ENCODE data around the gene SOS2.

Gene SOS2

DNA sequence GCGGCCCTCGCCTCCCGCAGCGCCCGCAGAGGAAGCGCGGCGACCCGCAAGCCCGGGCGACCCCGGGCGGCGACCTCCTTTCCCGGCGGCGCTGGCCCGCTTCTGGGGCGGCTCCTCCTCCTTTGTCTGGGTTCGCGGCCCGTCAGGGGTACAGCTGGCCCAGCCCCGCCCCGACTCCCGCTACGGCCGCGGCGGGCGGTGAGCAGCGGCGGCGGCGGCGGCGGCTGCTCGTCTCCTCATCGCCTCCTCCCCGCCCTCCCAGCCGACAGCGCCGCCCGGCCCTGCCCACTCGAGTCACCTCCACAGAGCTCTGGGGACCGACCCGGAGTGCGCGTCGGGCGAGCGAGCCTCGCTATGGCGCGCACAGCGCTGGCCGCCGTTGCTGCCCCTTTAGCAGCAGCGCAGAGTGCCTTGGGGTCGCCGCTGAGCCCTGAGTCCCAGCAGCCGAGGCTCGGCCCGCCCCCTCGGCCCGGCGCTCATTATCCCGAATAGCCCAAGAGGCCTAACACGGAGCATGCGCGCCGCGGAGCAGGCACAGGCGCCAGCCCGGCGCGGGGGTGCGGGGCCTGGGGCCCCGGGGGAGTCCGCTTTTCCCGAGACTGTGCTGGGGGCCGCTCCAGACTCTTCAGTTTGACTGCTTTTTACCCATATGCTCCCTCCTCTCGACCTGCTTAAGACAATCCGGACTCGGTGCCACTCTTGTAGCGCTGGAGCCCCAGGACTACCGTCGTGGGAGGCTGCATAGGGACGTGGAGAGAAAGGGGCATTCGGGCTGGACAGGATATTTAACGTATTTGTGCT lies at the start of gene SOS2:
TSS of gene SOS2 (minus strand) at position 104 of the 801 bp plus-strand sequence. CDS start 295 bp downstream, outside the sequence.
- in situ Hi-C loops (cut with MboI; ENCODE audit: low sequenced_read_pairs), result no loop called here

DNA sequence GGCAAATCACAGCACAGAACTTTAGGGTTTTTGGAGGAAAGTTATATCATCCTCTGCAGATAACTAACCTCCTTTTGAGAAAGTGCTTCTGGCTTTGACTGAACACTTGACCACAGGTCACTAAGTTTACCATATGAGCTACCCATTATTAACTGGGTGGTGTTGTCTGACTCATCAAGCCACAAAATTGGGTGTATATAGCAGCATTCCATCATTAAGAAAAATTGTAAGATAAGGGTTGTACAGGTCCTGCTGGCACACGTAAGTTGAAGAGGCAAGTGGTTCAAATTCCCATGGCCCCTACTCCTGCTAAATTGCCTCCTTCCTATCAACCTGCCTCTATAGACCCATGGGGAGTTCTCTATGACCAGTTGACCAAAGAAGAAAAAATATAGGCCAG lies 41.1 kb upstream of the SOS2 start:
- in situ Hi-C loops (cut with MboI; ENCODE audit: low sequenced_read_pairs), result no loop called here

DNA sequence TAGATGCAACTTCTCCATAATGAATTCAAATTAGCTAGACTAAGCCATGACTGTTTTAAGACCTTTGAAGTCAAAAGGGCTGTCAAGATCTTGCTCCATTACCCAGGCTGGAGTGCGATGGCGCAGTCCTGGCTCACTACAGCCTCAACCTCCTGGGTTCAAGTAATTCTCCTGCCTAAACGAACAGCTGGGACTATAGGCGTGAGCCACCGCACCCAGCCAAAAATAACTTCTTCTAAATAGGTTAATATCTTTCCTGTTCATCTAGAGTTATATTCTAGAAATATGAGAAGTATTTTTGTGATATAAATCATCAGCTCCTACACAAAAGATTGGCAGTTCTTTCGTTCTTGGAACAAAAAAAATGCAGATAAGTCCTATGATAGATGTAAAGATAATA lies 39.6 kb upstream of the SOS2 start:
- in situ Hi-C loops (cut with MboI; ENCODE audit: low sequenced_read_pairs), result no loop called here

DNA sequence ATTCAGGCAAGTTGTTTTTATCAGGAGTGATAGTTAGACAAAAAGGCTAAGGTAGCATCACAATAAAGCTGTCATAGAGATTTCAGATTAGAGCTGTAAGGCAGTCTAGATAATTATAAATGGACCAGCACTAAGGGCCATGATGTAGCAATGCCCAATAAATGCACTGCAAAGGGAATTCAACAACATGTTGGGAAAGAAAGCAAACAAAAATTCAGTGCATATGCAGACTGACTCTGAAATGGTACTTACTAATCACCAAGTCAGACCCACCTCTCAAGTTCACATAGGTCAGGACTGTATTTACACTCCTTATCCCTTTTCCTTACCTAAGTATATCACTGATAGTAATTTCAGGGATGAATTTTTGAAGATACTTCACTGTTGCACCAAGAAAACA lies 33.7 kb upstream of the SOS2 start:
- in situ Hi-C loops (cut with MboI; ENCODE audit: low sequenced_read_pairs), result no loop called here

DNA sequence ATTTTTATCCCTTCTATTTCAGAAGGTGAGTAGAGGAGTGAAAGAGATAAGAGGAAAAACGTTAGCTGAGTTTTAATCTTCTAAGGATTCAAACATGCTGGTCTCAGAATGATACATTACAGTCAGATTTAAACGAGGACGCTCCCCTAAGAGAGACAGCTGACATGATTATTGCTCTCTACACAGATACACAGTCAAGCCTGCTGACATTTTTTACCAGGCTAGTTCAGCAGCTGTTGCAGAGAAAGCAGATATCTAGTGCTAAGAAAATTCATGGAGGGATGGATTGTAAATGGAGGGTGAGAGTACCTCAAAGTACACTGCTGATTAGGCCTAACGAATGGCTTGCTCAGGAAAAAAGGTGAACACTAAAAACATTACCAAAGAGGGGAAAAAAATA lies 31.9 kb upstream of the SOS2 start:
- in situ Hi-C loops (cut with MboI; ENCODE audit: low sequenced_read_pairs), result no loop called here

DNA sequence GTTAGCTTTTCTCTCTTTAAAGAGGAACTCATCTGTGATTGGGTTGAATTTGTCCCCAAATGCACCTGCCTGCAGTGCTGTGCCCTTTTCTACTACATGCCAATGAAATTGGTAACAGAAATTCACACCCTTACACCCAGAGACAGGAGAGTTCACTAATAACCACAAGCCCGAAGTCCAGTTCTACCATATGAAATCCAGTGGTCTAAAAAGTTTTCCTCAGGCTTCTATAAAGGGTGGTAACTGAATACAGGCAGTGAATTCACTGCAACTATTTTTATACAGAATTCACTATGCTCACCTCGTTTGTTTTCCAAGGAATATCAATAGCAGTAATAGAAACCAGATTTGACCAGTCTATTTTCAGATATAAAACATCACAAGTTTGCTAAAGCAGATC lies 31.5 kb upstream of the SOS2 start:
- in situ Hi-C loops (cut with MboI; ENCODE audit: low sequenced_read_pairs), result no loop called here

DNA sequence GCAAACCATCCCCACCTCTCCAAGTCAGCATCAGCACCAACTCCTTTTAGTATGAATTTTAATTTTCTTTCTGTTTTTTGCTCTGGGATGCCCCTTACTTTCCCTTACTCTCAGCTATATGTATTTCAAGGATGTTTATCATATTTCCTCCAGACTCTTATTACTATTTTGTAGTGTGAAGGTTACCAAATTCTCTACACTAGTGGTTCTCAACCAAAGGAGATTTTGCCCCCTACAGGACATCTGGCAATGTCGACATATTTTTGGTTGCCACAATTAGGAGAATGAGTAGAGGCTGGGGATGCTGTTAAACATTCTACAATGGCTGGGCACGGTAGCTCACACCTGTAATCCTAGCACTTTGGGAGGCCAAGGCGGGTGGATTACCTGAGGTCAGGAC lies 29.1 kb upstream of the SOS2 start:
- in situ Hi-C loops (cut with MboI; ENCODE audit: low sequenced_read_pairs), result no loop called here

DNA sequence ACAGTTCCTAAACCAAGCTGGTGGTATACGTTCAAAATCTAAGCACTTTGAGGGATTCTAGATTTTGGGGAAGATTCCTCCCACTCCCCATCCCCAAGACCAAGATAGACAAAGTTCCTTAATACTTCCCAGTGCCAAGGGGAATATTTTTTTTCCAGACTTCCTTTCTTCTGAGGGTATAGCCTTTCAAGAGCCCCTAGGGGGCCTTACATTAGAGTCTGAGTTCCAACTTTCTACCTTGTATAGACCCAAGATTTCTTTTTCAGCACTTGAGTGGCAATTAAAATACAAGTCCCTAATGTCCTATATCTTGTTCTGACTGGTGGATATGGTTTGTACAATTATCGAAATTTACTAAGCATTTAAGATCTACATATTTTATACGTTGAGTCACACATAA lies 28.7 kb upstream of the SOS2 start:
- in situ Hi-C loops (cut with MboI; ENCODE audit: low sequenced_read_pairs), result no loop called here

DNA sequence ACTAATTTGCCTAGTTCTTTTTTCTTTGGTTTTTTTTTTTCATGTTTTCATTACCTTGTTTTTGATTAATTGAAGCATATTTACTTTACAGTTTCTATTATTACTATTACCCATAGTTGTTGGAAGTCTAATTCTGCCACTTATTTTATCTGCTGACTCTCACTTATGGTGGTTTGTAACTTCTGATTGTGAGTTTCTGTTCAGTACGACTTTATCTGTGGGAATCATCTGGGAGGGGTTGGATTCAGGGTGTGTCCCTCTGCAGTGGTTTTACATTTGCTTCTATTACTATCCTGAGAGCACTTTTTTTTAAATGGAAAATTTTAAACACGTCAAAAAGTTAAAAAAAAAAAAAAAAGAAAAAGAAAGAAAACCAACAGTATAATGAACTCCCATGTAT lies 26.4 kb upstream of the SOS2 start:
- in situ Hi-C loops (cut with MboI; ENCODE audit: low sequenced_read_pairs), result no loop called here

DNA sequence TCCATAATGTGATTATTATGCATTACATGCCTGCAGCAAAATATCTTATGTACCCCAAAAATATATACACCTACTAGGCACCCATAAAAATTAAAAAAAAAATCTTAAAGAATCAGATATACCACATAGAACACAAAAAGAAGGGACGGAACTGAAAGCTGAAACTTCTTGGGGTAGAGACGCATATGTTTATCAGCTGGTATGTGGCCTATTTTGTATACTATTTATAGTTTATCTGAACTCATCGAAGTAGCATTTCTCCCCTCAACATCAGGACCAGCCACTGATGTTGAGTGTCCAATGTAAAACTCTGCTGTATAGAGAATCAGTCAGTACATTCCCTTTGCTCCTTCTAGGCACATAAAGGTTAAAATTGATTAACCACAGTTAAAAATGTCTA lies 22.9 kb upstream of the SOS2 start:
- in situ Hi-C loops (cut with MboI; ENCODE audit: low sequenced_read_pairs), result no loop called here

DNA sequence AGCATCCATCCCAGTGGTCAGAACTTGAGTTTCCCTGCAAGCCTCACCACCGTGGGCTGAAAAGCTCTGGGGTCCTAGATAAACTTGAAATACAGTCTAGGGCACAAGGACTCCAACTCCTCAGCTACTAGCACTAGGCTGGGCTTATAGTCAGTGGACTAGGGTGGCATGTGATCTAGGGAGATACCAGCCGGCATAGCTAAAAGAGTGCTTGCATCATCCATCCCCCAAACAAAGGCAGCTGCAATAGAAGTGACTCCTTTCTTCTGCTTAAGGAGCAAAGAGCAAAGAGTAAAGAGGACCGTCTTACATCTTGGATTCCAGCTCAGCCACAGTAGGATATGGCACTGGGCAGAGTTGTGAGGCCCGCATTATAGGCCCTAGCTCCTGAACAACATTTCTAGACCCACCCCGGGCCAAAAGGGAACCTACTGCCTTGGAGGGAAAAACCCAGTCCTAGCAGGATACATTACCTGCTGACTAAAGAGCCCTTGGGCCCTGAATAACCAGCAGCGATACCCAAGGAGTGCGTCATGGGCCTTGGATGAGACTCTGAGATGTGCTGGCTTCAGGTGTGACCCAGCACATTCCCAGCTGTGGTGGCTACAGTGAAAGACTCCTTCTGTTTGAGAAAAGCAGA lies 17.9 kb upstream of the SOS2 start:
- in situ Hi-C loops (cut with MboI; ENCODE audit: low sequenced_read_pairs), result no loop called here

DNA sequence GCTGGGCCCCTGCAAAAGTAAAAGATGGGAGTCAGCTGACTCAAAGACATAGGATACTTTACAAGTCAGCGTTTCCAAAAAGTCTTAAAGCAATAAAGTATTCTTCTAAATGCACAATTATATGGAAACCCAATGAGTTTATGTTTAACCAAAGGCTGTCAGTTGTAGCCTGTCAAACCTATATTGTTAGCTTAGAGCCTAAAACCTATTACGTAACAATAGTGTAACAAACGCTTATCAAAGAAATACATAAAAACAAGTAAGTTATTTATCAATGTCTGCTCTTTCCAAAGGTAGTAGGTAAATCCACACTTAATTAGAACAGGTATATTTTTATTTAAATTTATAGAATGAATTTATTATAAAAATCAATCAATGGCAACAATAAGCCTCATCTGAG lies 15.9 kb upstream of the SOS2 start:
- in situ Hi-C loops (cut with MboI; ENCODE audit: low sequenced_read_pairs), result no loop called here

DNA sequence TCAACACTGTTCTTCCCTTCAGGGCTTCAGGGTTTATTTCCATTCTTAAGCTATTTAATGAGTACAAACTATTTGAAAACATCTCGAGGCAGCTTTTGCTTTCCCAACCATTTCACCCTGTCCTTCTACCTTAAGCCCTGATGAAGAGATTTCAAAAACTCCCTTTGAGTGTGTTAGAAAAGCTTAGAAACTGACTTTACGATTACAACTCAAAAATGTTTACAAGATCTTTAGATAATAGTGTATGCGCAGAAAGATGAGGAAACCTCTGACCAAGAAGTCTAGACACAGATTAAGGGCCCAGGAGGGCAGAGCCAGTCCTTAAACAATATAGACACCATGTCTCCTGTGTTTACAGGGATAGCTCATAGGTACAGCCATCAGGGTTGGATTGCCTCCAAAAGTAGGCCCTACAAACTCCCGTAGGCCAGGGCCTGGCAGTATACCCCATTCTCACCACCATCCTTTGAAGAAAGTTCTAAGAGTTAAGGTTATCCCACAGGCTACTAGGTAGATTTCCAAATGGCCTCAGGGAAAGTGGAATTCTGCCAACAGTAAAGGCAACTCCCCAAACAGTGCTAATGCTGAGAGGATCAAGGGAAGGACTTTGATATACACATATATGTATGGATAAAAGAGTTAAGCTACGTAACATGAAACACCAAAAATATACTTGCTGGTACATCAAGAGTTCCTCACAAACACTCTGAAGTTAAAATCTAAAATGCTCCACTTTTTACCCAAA lies 11.4 kb upstream of the SOS2 start:
- in situ Hi-C loops (cut with MboI; ENCODE audit: low sequenced_read_pairs), result no loop called here

DNA sequence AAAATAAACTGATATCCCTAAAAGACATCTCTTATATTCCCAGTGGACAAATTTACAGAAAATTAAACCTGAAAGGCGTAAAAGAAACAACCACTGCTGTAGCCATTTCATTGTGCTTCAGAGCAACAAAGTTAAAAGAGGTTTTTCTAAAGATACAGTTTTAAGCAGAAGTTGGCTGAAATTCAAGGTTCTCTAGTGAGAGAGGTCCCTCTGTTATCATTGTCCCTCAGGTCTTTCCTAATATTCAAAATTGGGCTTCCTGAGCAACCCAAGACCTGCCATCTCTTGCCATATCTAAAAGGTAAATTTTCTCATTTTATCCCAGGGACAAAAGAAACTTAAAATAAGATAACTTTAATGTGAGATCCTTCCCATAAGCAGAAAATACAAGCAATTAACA lies 10.7 kb upstream of the SOS2 start:
- in situ Hi-C loops (cut with MboI; ENCODE audit: low sequenced_read_pairs), result no loop called here

DNA sequence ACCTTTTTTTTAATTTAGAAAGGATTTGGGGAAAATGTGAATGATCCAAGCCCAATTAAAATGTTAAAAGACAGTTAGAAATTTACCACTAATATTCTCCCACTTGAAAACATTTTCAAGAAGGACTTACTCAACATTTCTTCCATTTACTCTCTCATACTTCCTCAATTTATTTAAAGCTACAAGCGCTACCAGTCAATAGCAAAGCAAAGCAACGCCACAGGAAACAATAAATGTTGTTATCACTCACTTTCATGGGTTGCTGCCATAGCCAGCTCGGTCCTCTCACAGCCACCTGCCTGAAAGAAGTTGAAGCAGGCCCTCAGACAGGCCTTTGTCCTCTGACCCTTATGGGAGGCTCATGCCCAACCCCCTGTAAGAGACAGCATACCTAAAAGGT lies 6.0 kb upstream of the SOS2 start:
- in situ Hi-C loops (cut with MboI; ENCODE audit: low sequenced_read_pairs), result no loop called here

DNA sequence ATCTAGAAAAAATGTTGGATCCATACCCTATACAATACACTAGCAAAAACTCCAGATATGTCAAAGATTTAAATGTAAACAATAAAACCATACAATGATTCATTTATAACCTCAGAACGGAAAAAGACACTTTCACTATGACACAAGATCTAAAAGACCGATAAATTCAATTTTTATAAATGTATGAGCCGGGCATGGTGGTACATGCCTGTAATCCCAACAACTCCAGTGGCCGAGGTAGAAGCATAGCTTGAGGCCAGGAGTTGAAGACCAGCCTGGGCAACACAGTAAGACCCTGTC lies 2.5 kb upstream of the SOS2 start:
- in situ Hi-C loops (cut with MboI; ENCODE audit: low sequenced_read_pairs), result no loop called here

DNA sequence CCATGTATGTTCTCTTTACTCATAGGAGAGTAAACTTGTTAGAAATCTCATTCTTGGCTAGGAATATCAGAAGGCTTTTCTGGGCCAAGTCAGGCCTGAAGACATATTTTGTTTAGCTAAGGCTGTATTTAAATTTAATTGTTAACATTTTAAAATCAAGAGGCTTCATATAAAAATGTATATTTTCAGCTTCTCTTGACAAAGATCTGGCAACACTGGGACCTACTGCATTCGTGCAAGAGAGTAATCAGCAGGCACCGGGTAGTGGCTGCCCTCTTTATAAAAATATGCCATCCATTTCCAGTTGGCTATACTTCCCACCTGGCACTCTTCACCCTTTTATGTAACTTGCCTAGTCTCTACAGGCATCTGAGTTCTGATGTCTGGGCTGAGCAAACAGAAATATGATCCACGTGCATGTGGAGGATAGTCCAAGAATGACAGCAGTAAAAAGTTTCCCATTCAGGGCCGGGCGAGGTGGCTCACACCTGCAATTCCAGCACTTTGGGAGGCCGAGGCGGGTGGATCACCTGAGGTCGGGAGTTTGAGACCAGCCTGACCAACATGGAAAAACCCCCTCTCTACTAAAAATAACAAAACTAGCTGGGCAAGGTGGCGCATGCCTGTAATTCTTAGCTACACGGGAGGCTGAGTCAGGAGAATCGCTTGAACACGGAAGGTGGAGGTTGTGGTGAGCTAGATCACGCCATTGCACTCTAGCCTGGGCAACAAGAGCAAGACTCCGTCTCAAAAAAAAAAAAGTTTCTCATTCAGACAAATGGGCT lies 2.0 kb upstream of the SOS2 start:
- in situ Hi-C loops (cut with MboI; ENCODE audit: low sequenced_read_pairs), result no loop called here

DNA sequence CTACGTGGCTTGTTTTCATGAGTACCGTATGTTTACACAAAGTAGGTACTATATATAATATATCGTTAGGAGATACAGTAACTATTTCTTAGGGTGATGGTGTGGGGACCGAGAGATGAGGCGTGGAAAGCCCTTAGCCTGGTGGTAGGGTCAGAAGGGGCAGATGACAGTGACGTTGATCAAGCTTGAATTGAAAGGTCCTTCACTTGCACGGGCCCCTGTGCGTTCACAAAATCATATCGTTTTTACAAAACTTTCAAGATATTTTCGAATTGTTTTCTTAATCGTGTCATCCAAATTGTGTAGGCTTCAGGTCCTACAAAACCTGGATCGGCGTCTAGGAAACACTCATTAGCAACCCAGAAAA lies 881 bp upstream of the SOS2 start:
- in situ Hi-C loops (cut with MboI; ENCODE audit: low sequenced_read_pairs), result no loop called here

DNA sequence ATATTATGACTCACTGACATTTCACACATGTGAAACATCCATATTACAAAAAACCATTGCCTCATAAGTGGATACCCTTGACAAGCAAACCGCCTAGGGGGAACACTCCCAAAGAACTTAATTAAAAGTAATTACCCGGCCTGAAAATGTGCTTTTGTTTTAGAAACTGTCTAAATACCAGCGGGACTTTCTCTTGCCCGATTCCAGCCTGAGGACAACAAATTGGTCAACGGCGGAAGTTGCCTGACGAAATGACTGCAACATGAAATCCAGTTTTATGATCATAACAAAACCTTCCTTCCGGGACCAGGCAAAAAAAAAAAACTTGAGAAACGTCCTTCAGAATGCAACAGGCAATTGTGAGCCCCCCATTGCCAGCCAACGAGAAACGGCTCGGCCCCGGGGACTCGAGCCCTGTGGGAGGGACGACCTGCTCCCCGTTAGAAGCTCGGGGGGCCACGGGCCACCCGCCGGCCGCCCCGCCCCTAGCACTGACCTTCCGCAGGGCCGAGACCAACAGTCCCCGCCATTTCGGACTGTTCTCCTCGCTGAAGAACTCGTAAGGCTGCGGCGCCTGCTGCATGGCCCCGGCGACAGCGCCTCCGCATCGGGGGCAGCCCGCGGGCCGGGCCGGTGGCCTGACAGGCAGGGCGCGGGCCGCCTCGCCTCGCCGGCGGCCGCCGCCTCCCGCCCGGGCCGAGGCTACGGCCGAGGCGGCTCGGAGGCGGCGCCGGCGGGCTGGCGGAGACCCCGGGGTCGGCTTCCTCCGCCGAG lies 490 bp downstream of the SOS2 start:
- in situ Hi-C loops (cut with MboI; ENCODE audit: low sequenced_read_pairs), result no loop called here

DNA sequence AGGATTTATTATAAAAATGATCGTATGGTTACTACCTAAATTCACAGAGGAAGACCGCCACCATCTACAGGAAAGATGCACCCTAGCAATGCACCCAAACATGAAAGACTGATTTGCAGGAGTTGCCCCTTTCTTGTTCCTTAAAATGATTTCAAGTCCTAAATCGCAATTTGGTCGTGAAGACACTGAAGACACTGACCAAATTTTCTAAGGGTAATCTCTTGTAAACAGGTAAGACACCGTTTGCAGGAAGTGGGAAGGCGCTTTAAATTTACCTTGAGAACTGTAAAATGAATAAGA lies 1.0 kb downstream of the SOS2 start:
- in situ Hi-C loops (cut with MboI; ENCODE audit: low sequenced_read_pairs), result no loop called here

DNA sequence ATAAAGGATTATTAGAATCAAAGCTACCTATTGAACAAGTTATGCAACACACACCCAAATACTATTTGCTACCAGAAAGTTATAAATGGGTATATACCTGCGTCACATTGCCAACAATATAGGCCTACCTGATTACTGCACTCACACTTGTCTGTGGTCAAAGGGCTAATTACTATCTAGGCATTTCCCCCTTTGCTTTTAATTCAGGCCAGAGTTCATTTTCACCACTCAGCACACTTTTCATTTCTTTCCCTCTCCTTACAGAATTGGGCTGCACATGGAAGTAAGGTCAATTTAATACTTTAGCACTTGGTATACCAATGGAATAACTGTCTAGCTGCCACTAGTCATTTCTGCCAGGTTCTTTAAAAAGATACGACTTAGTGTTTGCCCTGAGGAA lies 1.7 kb downstream of the SOS2 start:
- in situ Hi-C loops (cut with MboI; ENCODE audit: low sequenced_read_pairs), result no loop called here

Measured in HL-60/S4 treated with retinoic acid at 250 ng/mL for 4 days and 3 days (cell line).